H9 (cell line): ENCODE data around the gene BLVRB. TPM values are rescaled to one million over a fixed set of nuclear protein-coding genes. Genes with fewer than 3 reads are reported as not detected.

Experiments
- DNase-seq: peaks from one replicate; pipeline ENCODE4 v3.0.0-alpha.2; 2017
- H2AFZ ChIP-seq: one replicate; pipeline ENCODE4 v1.6.1; 2013; ENCODE audit warnings: mild to moderate bottlenecking, low read length, control low read depth, moderate library complexity
- H2AK5ac ChIP-seq: 2 replicates; pipeline ENCODE4 v1.6.1; 2013; ENCODE audit warnings: low read length, control low read depth, mixed read lengths; ENCODE audit not compliant: insufficient read length
- H2BK120ac ChIP-seq: one replicate; pipeline ENCODE4 v1.6.1; 2013; ENCODE audit warnings: low read depth, mild to moderate bottlenecking, low read length, control low read depth, inconsistent platforms; ENCODE audit not compliant: poor library complexity, severe bottlenecking
- H2BK12ac ChIP-seq: 2 replicates; pipeline ENCODE4 v1.6.1; 2013; ENCODE audit warnings: low read length, control low read depth, mixed read lengths, low read depth; ENCODE audit not compliant: insufficient read length
- H2BK15ac ChIP-seq: 2 replicates; pipeline ENCODE4 v1.6.1; 2013; ENCODE audit warnings: low read depth, low read length, control low read depth
- H2BK20ac ChIP-seq: one replicate; pipeline ENCODE4 v1.6.1; 2013; ENCODE audit warnings: low read depth, mild to moderate bottlenecking, low read length, control low read depth, inconsistent platforms; ENCODE audit not compliant: poor library complexity, severe bottlenecking
- H2BK5ac ChIP-seq: 2 replicates; pipeline ENCODE4 v1.6.1; 2013; ENCODE audit warnings: low read length, control low read depth, mixed read lengths; ENCODE audit not compliant: insufficient read length
- H3K14ac ChIP-seq: 2 replicates; pipeline ENCODE4 v1.6.1; 2013; ENCODE audit warnings: low read length, control low read depth; ENCODE audit not compliant: insufficient read depth
- H3K18ac ChIP-seq: 2 replicates; pipeline ENCODE4 v1.6.1; 2013; ENCODE audit warnings: low read depth, mild to moderate bottlenecking, mixed read lengths, low read length, control low read depth; ENCODE audit not compliant: insufficient read length
- H3K23ac ChIP-seq: 2 replicates; pipeline ENCODE4 v1.6.1; 2013; ENCODE audit warnings: low read length, control low read depth, mixed read lengths, low read depth; ENCODE audit not compliant: insufficient read length
- H3K23me2 ChIP-seq: 2 replicates; pipeline ENCODE4 v1.6.1; 2013; ENCODE audit warnings: low read depth, mild to moderate bottlenecking, mixed read lengths, low read length, control low read depth; ENCODE audit not compliant: insufficient read length, poor library complexity, severe bottlenecking
- H3K27ac ChIP-seq: 2 replicates; pipeline ENCODE4 v1.5.1; 2013; ENCODE audit warnings: low read length, control low read depth, mixed read lengths, low read depth; ENCODE audit not compliant: insufficient read length
- H3K27me3 ChIP-seq: 2 replicates; pipeline ENCODE4 v1.6.1; 2013; ENCODE audit warnings: low read length, control low read depth, inconsistent platforms; ENCODE audit not compliant: insufficient read depth
- H3K4ac ChIP-seq: 2 replicates; pipeline ENCODE4 v1.6.1; 2013; ENCODE audit warnings: low read depth, mild to moderate bottlenecking, control low read depth, inconsistent platforms, low read length, moderate library complexity
- H3K4me1 ChIP-seq: 2 replicates; pipeline ENCODE4 v1.6.1; 2013; ENCODE audit warnings: low read length, control low read depth, inconsistent platforms; ENCODE audit not compliant: insufficient read depth
- H3K4me2 ChIP-seq: 2 replicates; pipeline ENCODE4 v1.6.1; 2013; ENCODE audit warnings: low read length, control low read depth, mixed read lengths; ENCODE audit not compliant: insufficient read length, insufficient read depth
- H3K56ac ChIP-seq: 2 replicates; pipeline ENCODE4 v1.6.1; 2013; ENCODE audit warnings: low read depth, mild to moderate bottlenecking, mixed read lengths, low read length, control low read depth; ENCODE audit not compliant: insufficient read length
- H3K79me1 ChIP-seq: 2 replicates; pipeline ENCODE4 v1.6.1; 2013; ENCODE audit warnings: low read depth, mild to moderate bottlenecking, moderate library complexity, low read length, control low read depth, inconsistent platforms; ENCODE audit not compliant: insufficient read depth, poor library complexity, severe bottlenecking
- H3K79me2 ChIP-seq: 2 replicates; pipeline ENCODE4 v1.6.1; 2013; ENCODE audit warnings: low read length, control low read depth, inconsistent platforms; ENCODE audit not compliant: insufficient read depth
- H3K9ac ChIP-seq: 2 replicates; pipeline ENCODE4 v1.6.1; 2013; ENCODE audit warnings: low read length, control low read depth, mixed read lengths; ENCODE audit not compliant: insufficient read length; ENCODE audit errors: extremely low read depth
- H3K9me3 ChIP-seq: one replicate; pipeline ENCODE4 v1.6.1; 2013; ENCODE audit warnings: low read depth, low read length, inconsistent platforms; ENCODE audit not compliant: control insufficient read depth
- H3T11ph ChIP-seq: one replicate; pipeline ENCODE4 v1.6.1; 2013; ENCODE audit warnings: mild to moderate bottlenecking, low read length, control low read depth, inconsistent platforms
- H4K20me1 ChIP-seq: one replicate; pipeline ENCODE4 v1.6.1; 2013; ENCODE audit not compliant: control insufficient read depth, insufficient read length, insufficient read depth
- H4K5ac ChIP-seq: 2 replicates; pipeline ENCODE4 v1.6.1; 2013; ENCODE audit warnings: low read depth, mild to moderate bottlenecking, mixed read lengths, low read length, control low read depth; ENCODE audit not compliant: insufficient read length
- H4K8ac ChIP-seq: replicated peaks from 2 replicates; pipeline ENCODE4 v1.6.1; 2013; ENCODE audit warnings: low read length, control low read depth, mixed read lengths, low read depth; ENCODE audit not compliant: insufficient read length
- H4K91ac ChIP-seq: 2 replicates; pipeline ENCODE4 v1.6.1; 2013; ENCODE audit warnings: low read depth, mild to moderate bottlenecking, moderate library complexity, mixed read lengths, low read length, control low read depth; ENCODE audit not compliant: insufficient read length
- H3K27ac Mint-ChIP-seq, 3 experiments: 2 replicates in 2 of 3; 3 replicates in 1 of 3; pipeline ENCODE4 v1.8.0; 2020 to 2021; ENCODE audit warnings: mixed read lengths in 3 of 3, mild to moderate bottlenecking in 1 of 3, moderate library complexity in 1 of 3
- H3K27me3 Mint-ChIP-seq: 2 replicates; pipeline ENCODE4 v1.8.0; 2021; ENCODE audit warnings: low read depth, mild to moderate bottlenecking, moderate library complexity, mixed read lengths
- H3K36me3 Mint-ChIP-seq, 3 experiments: 2 replicates in 2 of 3; 3 replicates in 1 of 3; pipeline ENCODE4 v1.8.0; 2020 to 2021; ENCODE audit warnings: low read depth in 3 of 3, mixed read lengths in 3 of 3; ENCODE audit not compliant: insufficient read depth in 1 of 3
- H3K4me1 Mint-ChIP-seq, 2 experiments: 2 replicates each; pipeline ENCODE4 v1.8.0; 2020; ENCODE audit warnings: mixed read lengths in 2 of 2
- H3K4me3 Mint-ChIP-seq, 2 experiments: 2 replicates in 1 of 2; 3 replicates in 1 of 2; pipeline ENCODE4 v1.8.0; 2020 to 2021; ENCODE audit warnings: mild to moderate bottlenecking in 2 of 2, mixed read lengths in 2 of 2, moderate library complexity in 1 of 2
- H3K9me3 Mint-ChIP-seq, 2 experiments: 2 replicates in 1 of 2; 3 replicates in 1 of 2; pipeline ENCODE4 v1.8.0; 2020; ENCODE audit warnings: mild to moderate bottlenecking in 2 of 2, mixed read lengths in 2 of 2, moderate library complexity in 1 of 2
- WGBS: extraction: QIAGEN DNeasy Blood & Tissue Kit; methylation state at CpG from one replicate; pipeline ENCODE4 v1.1.7; 2013; ENCODE audit warnings: missing lambda C conversion rate, low lambda C conversion rate, mixed read lengths; ENCODE audit not compliant: insufficient read length; ENCODE audit errors: extremely low coverage; 5-methylcytosine and 5-hydroxymethylcytosine counted together
- total RNA-seq: library from RNA; stranded (reverse); gene quantifications from 2 replicates; pipeline ENCODE4 v1.2.1, GENCODE V29; 2021
- TF ChIP-seq, protein P1 (sequence below): fragments of 200-600 bp; sonication (generic); conservative IDR thresholded peaks from 3 replicates; pipeline ENCODE4 v1.8.0; 2021; ENCODE audit warnings: antibody characterized with exemption, mild to moderate bottlenecking

The BLVRB gene
- total RNA-seq, 1 experiment from 2014 or later, result 27.9 TPM

DNA sequence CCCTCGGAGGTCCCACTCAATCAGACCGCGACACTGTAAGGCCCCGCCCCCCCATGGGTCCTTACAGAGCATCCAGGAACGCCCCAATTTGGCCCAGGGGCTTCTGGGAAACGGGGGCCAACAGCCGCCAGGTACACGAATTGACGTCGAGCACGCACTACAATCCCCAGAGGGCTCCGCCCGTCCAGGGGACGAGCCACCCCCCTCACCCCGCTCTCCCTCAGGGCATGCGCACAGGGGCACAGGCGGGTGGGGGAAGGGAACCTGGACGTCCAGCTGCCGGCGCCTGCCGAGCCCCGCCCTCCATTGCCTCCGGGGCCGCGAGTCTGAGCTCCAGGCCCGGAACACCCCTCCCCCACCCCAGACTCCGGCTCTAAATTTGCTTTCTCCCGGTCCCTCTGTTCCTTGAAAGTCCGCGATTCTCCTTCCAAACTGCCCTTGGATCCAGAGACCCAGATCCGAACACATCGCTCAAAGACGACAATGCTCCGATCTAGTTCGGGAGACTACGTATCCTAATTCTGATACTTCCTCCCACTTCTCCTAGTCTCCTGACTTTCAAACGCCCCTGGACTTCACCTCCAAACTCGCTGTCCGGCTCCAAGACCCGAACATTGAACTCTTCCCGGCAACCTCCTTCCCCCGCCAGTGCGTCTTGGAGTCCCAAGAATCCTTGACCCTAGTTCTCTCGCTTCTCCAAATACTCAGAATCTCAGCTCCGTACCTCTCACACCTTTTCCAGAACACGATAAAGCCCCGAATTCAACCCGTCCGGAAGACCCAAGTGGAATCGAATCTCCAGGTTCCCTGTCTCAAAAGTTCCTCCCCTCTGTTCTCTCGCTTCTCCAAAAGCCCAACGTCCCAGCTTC lies 22.2 kb downstream of the BLVRB start:
- Histone ChIP-seq H3K4ac (no peak overlapping the region; the same call in 1 of the 2 replicates), H2BK20ac (no peak overlapping the region), H3K27ac (peak overlapping the region; percentile 62), H3K23ac (no peak overlapping the region), H3K9ac (peak overlapping the region; percentile 78), H3T11ph (no peak overlapping the region), H2AK5ac (no peak overlapping the region), H2BK120ac (no peak overlapping the region), H2BK5ac (peak overlapping the region; percentile 20), H2AFZ (no peak overlapping the region), H3K4me2 (peak overlapping the region; percentile 96), H4K20me1 (no peaks in the 10 kb centered on the region), H4K91ac (no peak overlapping the region), H3K79me1 (peaks cover 6% of the 10 kb centered on the region), H3K56ac (no peak overlapping the region), H2BK12ac (no peak overlapping the region), H3K79me2 (peaks cover 4% of the 10 kb centered on the region; the same call in 1 of the 2 replicates), H3K9me3 (no peaks in the 10 kb centered on the region), H3K4me1 (no peaks in the 10 kb centered on the region), H2BK15ac (no peak overlapping the region), H3K27me3 (no peaks in the 10 kb centered on the region), H4K8ac (no peak overlapping the region), H3K14ac (peak overlapping the region; percentile 78; the same call in 1 of the 2 replicates), H4K5ac (no peak overlapping the region), H3K23me2 (peaks cover 3% of the 10 kb centered on the region), H3K18ac (peak overlapping the region; percentile 91)
- Mint-ChIP-seq H3K4me1 (peaks cover 28 to 32% of the 10 kb centered on the region in 2 experiments), H3K36me3 (peaks cover 15 to 30% (median 25%) of the 10 kb centered on the region in 3 experiments; a peak in 6 of 7 replicates), H3K4me3 (peak overlapping the region; percentile 91 to 96), H3K27ac (peak overlapping the region; percentile 97 to 100 (median 98)), H3K9me3 (no peaks in the 10 kb centered on the region; a peak in 1 of 5 replicates), H3K27me3 (no peaks in the 10 kb centered on the region)
- peak; percentile 100 for DNase-seq
- TF ChIP-seq, protein P1, sequence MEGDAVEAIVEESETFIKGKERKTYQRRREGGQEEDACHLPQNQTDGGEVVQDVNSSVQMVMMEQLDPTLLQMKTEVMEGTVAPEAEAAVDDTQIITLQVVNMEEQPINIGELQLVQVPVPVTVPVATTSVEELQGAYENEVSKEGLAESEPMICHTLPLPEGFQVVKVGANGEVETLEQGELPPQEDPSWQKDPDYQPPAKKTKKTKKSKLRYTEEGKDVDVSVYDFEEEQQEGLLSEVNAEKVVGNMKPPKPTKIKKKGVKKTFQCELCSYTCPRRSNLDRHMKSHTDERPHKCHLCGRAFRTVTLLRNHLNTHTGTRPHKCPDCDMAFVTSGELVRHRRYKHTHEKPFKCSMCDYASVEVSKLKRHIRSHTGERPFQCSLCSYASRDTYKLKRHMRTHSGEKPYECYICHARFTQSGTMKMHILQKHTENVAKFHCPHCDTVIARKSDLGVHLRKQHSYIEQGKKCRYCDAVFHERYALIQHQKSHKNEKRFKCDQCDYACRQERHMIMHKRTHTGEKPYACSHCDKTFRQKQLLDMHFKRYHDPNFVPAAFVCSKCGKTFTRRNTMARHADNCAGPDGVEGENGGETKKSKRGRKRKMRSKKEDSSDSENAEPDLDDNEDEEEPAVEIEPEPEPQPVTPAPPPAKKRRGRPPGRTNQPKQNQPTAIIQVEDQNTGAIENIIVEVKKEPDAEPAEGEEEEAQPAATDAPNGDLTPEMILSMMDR, result no peak
- no CpG with 5 or more reads among the region's 52 CpGs for WGBS
